Measurements from ENCODE around the gene SUPT5H.
A peak's percentile ranks its signal among the peaks of the same experiment; 100 is the strongest.

The SUPT5H gene

GRCh38 chr19:39445196-39446111 lies at the start of gene SUPT5H:
TSS of gene SUPT5H (plus strand) at chr19:39445582. CDS start at chr19:39445891, 309 bp downstream.
- peak; percentile 92 for DNase-seq (ENCODE audit: low read depth)

- peak; percentile 94 for DNase-seq (ENCODE audit: low read depth)
Observed at GRCh38 chr19:39397360-39398296, 47.8 kb upstream of the SUPT5H start.

- DNase-seq (ENCODE audit: low read depth), result no peak
Observed at GRCh38 chr19:39398297-39398864, 47.0 kb upstream of the SUPT5H start.

GRCh38 chr19:39399668-39400050 lies 45.7 kb upstream of the SUPT5H start:
- DNase-seq (ENCODE audit: low read depth), result no peak

GRCh38 chr19:39400061-39400460 lies 45.3 kb upstream of the SUPT5H start:
- DNase-seq (ENCODE audit: low read depth), result no peak

- no peak for DNase-seq (ENCODE audit: low read depth)
Observed at GRCh38 chr19:39401070-39401548, 44.3 kb upstream of the SUPT5H start.

GRCh38 chr19:39401549-39402345 lies 43.6 kb upstream of the SUPT5H start:
- peak; percentile 67 for DNase-seq (ENCODE audit: low read depth)

GRCh38 chr19:39402346-39403300 lies 42.8 kb upstream of the SUPT5H start:
- peak; percentile 85 for DNase-seq (ENCODE audit: low read depth)

GRCh38 chr19:39403331-39404312 lies 41.8 kb upstream of the SUPT5H start:
- DNase-seq (ENCODE audit: low read depth), result peak; percentile 94

GRCh38 chr19:39405261-39405957 lies 40.0 kb upstream of the SUPT5H start:
- DNase-seq (ENCODE audit: low read depth), result no peak

GRCh38 chr19:39405958-39406655 lies 39.3 kb upstream of the SUPT5H start:
- DNase-seq (ENCODE audit: low read depth), result peak; percentile 86

GRCh38 chr19:39406656-39407409 lies 38.5 kb upstream of the SUPT5H start, which contains the start of gene ZFP36:
TSS of gene ZFP36 (plus strand) at chr19:39406847. CDS start at chr19:39406905, 58 bp downstream.
- DNase-seq (ENCODE audit: low read depth), result peak; percentile 85

- DNase-seq (ENCODE audit: low read depth), result no peak
Observed at GRCh38 chr19:39407410-39407659, 38.0 kb upstream of the SUPT5H start.

- DNase-seq (ENCODE audit: low read depth), result no peak
Observed at GRCh38 chr19:39407660-39408391, 37.6 kb upstream of the SUPT5H start.

- no peak for DNase-seq (ENCODE audit: low read depth)
Observed at GRCh38 chr19:39408392-39409207, 36.8 kb upstream of the SUPT5H start.
